Mesendoderm (in vitro differentiated cells): ENCODE data around the gene CCDC39.
A peak's percentile ranks its signal among the peaks of the same experiment; 100 is the strongest.

Experiments used
- DNase-seq: peaks from one replicate; pipeline ENCODE4 v3.0.0; 2013
- H2AK5ac ChIP-seq: 2 replicates; pipeline ENCODE4 v1.6.1; 2013; ENCODE audit warnings: low read length, inconsistent platforms
- H2BK120ac ChIP-seq: 2 replicates; pipeline ENCODE4 v1.6.1; 2013; ENCODE audit warnings: low read depth, mild to moderate bottlenecking, low read length, moderate library complexity, mixed read lengths
- H2BK15ac ChIP-seq: replicated peaks from 2 replicates; pipeline ENCODE4 v1.6.1; 2013; ENCODE audit warnings: low read depth, mild to moderate bottlenecking, moderate library complexity
- H2BK5ac ChIP-seq: 2 replicates; pipeline ENCODE4 v1.6.1; 2013; ENCODE audit warnings: low read length, inconsistent platforms
- H3K18ac ChIP-seq: 2 replicates; pipeline ENCODE4 v1.6.1; 2013; ENCODE audit warnings: mild to moderate bottlenecking, low read length, mixed read lengths
- H3K23ac ChIP-seq: one replicate; pipeline ENCODE4 v1.6.1; 2013; ENCODE audit warnings: low read length
- H3K27ac ChIP-seq: 2 replicates; pipeline ENCODE4 v1.5.1; 2013; ENCODE audit warnings: low read depth, mild to moderate bottlenecking, inconsistent platforms, low read length, moderate library complexity
- H3K27me3 ChIP-seq: 2 replicates; pipeline ENCODE4 v1.6.1; 2013; ENCODE audit warnings: low read length, control low read depth, mild to moderate bottlenecking, inconsistent platforms; ENCODE audit not compliant: insufficient read depth, poor library complexity
- H3K36me3 ChIP-seq: 2 replicates; pipeline ENCODE4 v1.6.1; 2013; ENCODE audit warnings: low read length, inconsistent platforms; ENCODE audit not compliant: control insufficient read depth, insufficient read depth
- H3K4ac ChIP-seq: one replicate; pipeline ENCODE4 v1.6.1; 2013; ENCODE audit warnings: low read depth, mild to moderate bottlenecking, low read length, moderate library complexity
- H3K4me1 ChIP-seq: 2 replicates; pipeline ENCODE4 v1.6.1; 2013; ENCODE audit warnings: low read depth, low read length, inconsistent platforms; ENCODE audit not compliant: control insufficient read depth
- H3K4me2 ChIP-seq: 2 replicates; pipeline ENCODE4 v1.6.1; 2013; ENCODE audit warnings: low read length
- H3K4me3 ChIP-seq: 2 replicates; pipeline ENCODE4 v1.5.1; 2013; ENCODE audit warnings: mild to moderate bottlenecking, low read length
- H3K56ac ChIP-seq: one replicate; pipeline ENCODE4 v1.6.1; 2013; ENCODE audit warnings: low read length
- H3K79me1 ChIP-seq: 2 replicates; pipeline ENCODE4 v1.6.1; 2013; ENCODE audit warnings: low read length, inconsistent platforms
- H3K79me2 ChIP-seq: 2 replicates; pipeline ENCODE4 v1.6.1; 2013; ENCODE audit warnings: mild to moderate bottlenecking, low read length; ENCODE audit not compliant: control insufficient read depth, insufficient read depth
- H3K9ac ChIP-seq: 2 replicates; pipeline ENCODE4 v1.6.1; 2013; ENCODE audit warnings: low read length, inconsistent platforms
- H4K5ac ChIP-seq: one replicate; pipeline ENCODE4 v1.6.1; 2013; ENCODE audit warnings: low read length
- H4K8ac ChIP-seq: one replicate; pipeline ENCODE4 v1.6.1; 2013; ENCODE audit warnings: low read depth, mild to moderate bottlenecking, control low read depth, low read length, moderate library complexity
- WGBS: extraction: QIAGEN DNeasy Blood & Tissue Kit; methylation state at CpG from one replicate; pipeline ENCODE4 v1.1.7; 2013; ENCODE audit warnings: low lambda C conversion rate, missing lambda C conversion rate; ENCODE audit not compliant: insufficient coverage; ENCODE audit errors: extremely low coverage; 5-methylcytosine and 5-hydroxymethylcytosine counted together

CCDC39 gene

GRCh38 chr3:180683816-180684215, 4.5 kb upstream of the CCDC39 start:
- H2BK120ac ChIP-seq, result no peak overlapping the region
- H3K9ac ChIP-seq, result no peak overlapping the region
- H2AK5ac ChIP-seq, result no peak overlapping the region
- no peaks in the 10 kb centered on the region for H3K79me2 ChIP-seq
- no peak overlapping the region for H3K4ac ChIP-seq
- WGBS, result no CpG with 5 or more reads among the region's 2 CpGs
- no peaks in the 10 kb centered on the region for H3K36me3 ChIP-seq
- no peak overlapping the region for H2BK5ac ChIP-seq
- no peak overlapping the region for H3K56ac ChIP-seq
- H3K4me1 ChIP-seq, result no peaks in the 10 kb centered on the region
- no peak overlapping the region for H3K23ac ChIP-seq
- no peaks in the 10 kb centered on the region for H3K79me1 ChIP-seq
- H2BK15ac ChIP-seq, result no peak overlapping the region
- H3K27me3 ChIP-seq, result no peaks in the 10 kb centered on the region
- H3K18ac ChIP-seq, result no peak overlapping the region
- H3K27ac ChIP-seq, result no peak overlapping the region
- no peak overlapping the region for H4K5ac ChIP-seq
- DNase-seq, result no peak
- no peak overlapping the region for H3K4me3 ChIP-seq
- H3K4me2 ChIP-seq, result no peak overlapping the region
- no peak overlapping the region for H4K8ac ChIP-seq

GRCh38 chr3:180680097-180680430, 775 bp upstream of the CCDC39 start:
- no peak overlapping the region for H3K27ac ChIP-seq
- H3K4me3 ChIP-seq, result peak overlapping the region; percentile 74
- no CpG with 5 or more reads among the region's 7 CpGs for WGBS
- peaks cover 2% of the 10 kb centered on the region for H3K27me3 ChIP-seq
- no peaks in the 10 kb centered on the region for H3K4me1 ChIP-seq
- no peak overlapping the region for H2BK120ac ChIP-seq
- H3K23ac ChIP-seq, result no peak overlapping the region
- no peaks in the 10 kb centered on the region for H3K79me1 ChIP-seq
- no peak overlapping the region for H2AK5ac ChIP-seq
- H3K36me3 ChIP-seq, result no peaks in the 10 kb centered on the region
- no peak overlapping the region for H3K4ac ChIP-seq
- peak overlapping the region; percentile 53 for H3K4me2 ChIP-seq
- H2BK5ac ChIP-seq, result no peak overlapping the region
- H4K5ac ChIP-seq, result no peak overlapping the region
- H3K18ac ChIP-seq, result no peak overlapping the region
- H4K8ac ChIP-seq, result no peak overlapping the region
- no peak overlapping the region for H2BK15ac ChIP-seq
- DNase-seq, result peak; percentile 75
- peak overlapping the region; percentile 83 for H3K9ac ChIP-seq
- H3K56ac ChIP-seq, result peak overlapping the region; percentile 71
- H3K79me2 ChIP-seq, result no peaks in the 10 kb centered on the region

GRCh38 chr3:180678231-180678630, 1.1 kb downstream of the CCDC39 start:
- DNase-seq, result no peak
- Histone ChIP-seq H3K4me2 (no peak overlapping the region), H2BK120ac (no peak overlapping the region), H3K27ac (no peak overlapping the region), H3K4me3 (no peak overlapping the region), H4K5ac (no peak overlapping the region), H2BK15ac (no peak overlapping the region), H4K8ac (no peak overlapping the region), H3K9ac (no peak overlapping the region), H3K4ac (no peak overlapping the region), H3K23ac (no peak overlapping the region), H2BK5ac (no peak overlapping the region), H3K27me3 (peaks cover 2% of the 10 kb centered on the region), H3K4me1 (no peaks in the 10 kb centered on the region), H3K18ac (no peak overlapping the region), H3K79me2 (no peaks in the 10 kb centered on the region), H2AK5ac (no peak overlapping the region), H3K56ac (no peak overlapping the region), H3K79me1 (no peaks in the 10 kb centered on the region), H3K36me3 (no peaks in the 10 kb centered on the region)
- WGBS, result no CpG with 5 or more reads among the region's 8 CpGs

GRCh38 chr3:180661444-180661843, 17.8 kb downstream of the CCDC39 start:
- no peak overlapping the region for H3K18ac ChIP-seq
- no peak overlapping the region for H3K4me3 ChIP-seq
- no peak overlapping the region for H3K4ac ChIP-seq
- no peaks in the 10 kb centered on the region for H3K79me2 ChIP-seq
- H3K27ac ChIP-seq, result no peak overlapping the region
- H2BK120ac ChIP-seq, result no peak overlapping the region
- no peak overlapping the region for H2BK5ac ChIP-seq
- no peaks in the 10 kb centered on the region for H3K27me3 ChIP-seq
- H2BK15ac ChIP-seq, result no peak overlapping the region
- no CpG with 5 or more reads among the region's 2 CpGs for WGBS
- H3K9ac ChIP-seq, result no peak overlapping the region
- H3K4me1 ChIP-seq, result no peaks in the 10 kb centered on the region
- H3K23ac ChIP-seq, result no peak overlapping the region
- H3K4me2 ChIP-seq, result no peak overlapping the region
- H3K79me1 ChIP-seq, result no peaks in the 10 kb centered on the region
- no peak overlapping the region for H4K8ac ChIP-seq
- no peak overlapping the region for H2AK5ac ChIP-seq
- H3K56ac ChIP-seq, result no peak overlapping the region
- no peaks in the 10 kb centered on the region for H3K36me3 ChIP-seq
- DNase-seq, result no peak
- H4K5ac ChIP-seq, result no peak overlapping the region

GRCh38 chr3:180657094-180657493, 22.2 kb downstream of the CCDC39 start:
- peak; percentile 26 for DNase-seq
- no peak overlapping the region for H3K9ac ChIP-seq
- H3K27ac ChIP-seq, result no peak overlapping the region
- no peaks in the 10 kb centered on the region for H3K36me3 ChIP-seq
- H3K4me3 ChIP-seq, result no peak overlapping the region
- H3K4ac ChIP-seq, result no peak overlapping the region
- no peak overlapping the region for H3K18ac ChIP-seq
- H2BK5ac ChIP-seq, result no peak overlapping the region
- H2BK15ac ChIP-seq, result no peak overlapping the region
- H3K79me1 ChIP-seq, result no peaks in the 10 kb centered on the region
- H3K4me1 ChIP-seq, result no peaks in the 10 kb centered on the region
- H4K5ac ChIP-seq, result no peak overlapping the region
- no peak overlapping the region for H2BK120ac ChIP-seq
- no peak overlapping the region for H4K8ac ChIP-seq
- no peak overlapping the region for H2AK5ac ChIP-seq
- no CpG with 5 or more reads among the region's 4 CpGs for WGBS
- H3K79me2 ChIP-seq, result no peaks in the 10 kb centered on the region
- no peak overlapping the region for H3K4me2 ChIP-seq
- no peak overlapping the region for H3K56ac ChIP-seq
- no peaks in the 10 kb centered on the region for H3K27me3 ChIP-seq
- H3K23ac ChIP-seq, result no peak overlapping the region

- Histone ChIP-seq H3K27me3 (no peaks in the 10 kb centered on the region), H3K4me2 (no peak overlapping the region), H3K4ac (no peak overlapping the region), H3K79me2 (no peaks in the 10 kb centered on the region), H2BK5ac (no peak overlapping the region), H3K79me1 (no peaks in the 10 kb centered on the region), H2BK15ac (no peak overlapping the region), H3K18ac (no peak overlapping the region), H3K27ac (no peak overlapping the region), H3K4me1 (no peaks in the 10 kb centered on the region), H3K9ac (no peak overlapping the region), H4K5ac (no peak overlapping the region), H3K36me3 (no peaks in the 10 kb centered on the region), H3K4me3 (no peak overlapping the region), H2BK120ac (no peak overlapping the region), H2AK5ac (no peak overlapping the region), H4K8ac (no peak overlapping the region), H3K56ac (no peak overlapping the region), H3K23ac (no peak overlapping the region)
- DNase-seq, result peak; percentile 13
- no CpG with 5 or more reads among the region's 4 CpGs for WGBS
Measured at GRCh38 chr3:180656406-180656805, 22.9 kb downstream of the CCDC39 start.
